ENCODE results near the gene TANC1.

TANC1 gene

GRCh38 chr2:159064446-159065301, 96.2 kb downstream of the TANC1 start:
- Histone ChIP-seq H3K36me3 (ENCODE audit: control insufficient read depth in 5 of 5, insufficient read depth in 5 of 5, low read length in 5 of 5) (peaks cover 0 to 4% (median 0%) of the 10 kb centered on the region in 5 donors), H3K27ac (ENCODE audit: low read depth, low read length) (no peak overlapping the region), H3K27me3 (ENCODE audit: control insufficient read depth in 5 of 5, insufficient read depth in 4 of 5, low read length in 5 of 5) (no peaks in the 10 kb centered on the region), H3K4me3 (ENCODE audit: low read depth in 1 of 5, low read length in 5 of 5) (no peak overlapping the region), H3K9ac (ENCODE audit: low read length in 5 of 5) (no peak overlapping the region), H3K4me1 (ENCODE audit: control insufficient read depth in 5 of 5, insufficient read depth in 5 of 5, low read length in 5 of 5) (peaks cover 0 to 12% (median 10%) of the 10 kb centered on the region in 5 donors), H3K9me3 (ENCODE audit: control insufficient read depth in 5 of 5, low read length in 5 of 5) (no peaks in the 10 kb centered on the region)

- H3K27ac ChIP-seq (ENCODE audit: low read depth, low read length): no peak overlapping the region
- peaks cover 0 to 15% (median 11%) of the 10 kb centered on the region in 5 donors for H3K4me1 ChIP-seq (ENCODE audit: control insufficient read depth in 5 of 5, insufficient read depth in 5 of 5, low read length in 5 of 5)
- no peak overlapping the region for H3K4me3 ChIP-seq (ENCODE audit: low read depth in 1 of 5, low read length in 5 of 5)
- no peak overlapping the region for H3K9ac ChIP-seq (ENCODE audit: low read length in 5 of 5)
- no peaks in the 10 kb centered on the region for H3K9me3 ChIP-seq (ENCODE audit: control insufficient read depth in 5 of 5, low read length in 5 of 5)
- H3K27me3 ChIP-seq (ENCODE audit: control insufficient read depth in 5 of 5, insufficient read depth in 4 of 5, low read length in 5 of 5): no peaks in the 10 kb centered on the region
- H3K36me3 ChIP-seq (ENCODE audit: control insufficient read depth in 5 of 5, insufficient read depth in 5 of 5, low read length in 5 of 5): peaks cover 0 to 4% (median 0%) of the 10 kb centered on the region in 5 donors
These were observed 96.9 kb downstream of the TANC1 start for GRCh38 chr2:159065313-159065712.

- no peak overlapping the region for H3K27ac ChIP-seq (ENCODE audit: low read depth, low read length)
- H3K4me1 ChIP-seq (ENCODE audit: control insufficient read depth in 5 of 5, insufficient read depth in 5 of 5, low read length in 5 of 5): peaks cover 0 to 15% (median 11%) of the 10 kb centered on the region in 5 donors
- no peaks in the 10 kb centered on the region for H3K9me3 ChIP-seq (ENCODE audit: control insufficient read depth in 5 of 5, low read length in 5 of 5)
- peaks cover 0 to 4% (median 0%) of the 10 kb centered on the region in 5 donors for H3K36me3 ChIP-seq (ENCODE audit: control insufficient read depth in 5 of 5, insufficient read depth in 5 of 5, low read length in 5 of 5)
- no peak overlapping the region for H3K4me3 ChIP-seq (ENCODE audit: low read depth in 1 of 5, low read length in 5 of 5)
- no peak overlapping the region for H3K9ac ChIP-seq (ENCODE audit: low read length in 5 of 5)
- H3K27me3 ChIP-seq (ENCODE audit: control insufficient read depth in 5 of 5, insufficient read depth in 4 of 5, low read length in 5 of 5): no peaks in the 10 kb centered on the region
These were observed 97.5 kb downstream of the TANC1 start for GRCh38 chr2:159065891-159066290.

- Histone ChIP-seq H3K27ac (ENCODE audit: low read depth, low read length) (no peak overlapping the region), H3K27me3 (ENCODE audit: control insufficient read depth in 5 of 5, insufficient read depth in 4 of 5, low read length in 5 of 5) (no peaks in the 10 kb centered on the region), H3K4me3 (ENCODE audit: low read depth in 1 of 5, low read length in 5 of 5) (no peak overlapping the region), H3K9ac (ENCODE audit: low read length in 5 of 5) (no peak overlapping the region), H3K36me3 (ENCODE audit: control insufficient read depth in 5 of 5, insufficient read depth in 5 of 5, low read length in 5 of 5) (peaks cover 0 to 4% (median 0%) of the 10 kb centered on the region in 5 donors), H3K9me3 (ENCODE audit: control insufficient read depth in 5 of 5, low read length in 5 of 5) (no peaks in the 10 kb centered on the region), H3K4me1 (ENCODE audit: control insufficient read depth in 5 of 5, insufficient read depth in 5 of 5, low read length in 5 of 5) (peaks cover 0 to 18% (median 12%) of the 10 kb centered on the region in 5 donors)
These were observed 98.2 kb downstream of the TANC1 start for GRCh38 chr2:159066541-159067156.

GRCh38 chr2:159067971-159068370, 99.5 kb downstream of the TANC1 start:
- Histone ChIP-seq H3K36me3 (ENCODE audit: control insufficient read depth in 5 of 5, insufficient read depth in 5 of 5, low read length in 5 of 5) (peaks cover 0 to 4% (median 0%) of the 10 kb centered on the region in 5 donors), H3K27ac (ENCODE audit: low read depth, low read length) (no peak overlapping the region)

GRCh38 chr2:159069229-159069628, 100.8 kb downstream of the TANC1 start:
- Histone ChIP-seq H3K36me3 (ENCODE audit: control insufficient read depth in 5 of 5, insufficient read depth in 5 of 5, low read length in 5 of 5) (peaks cover 0 to 4% (median 0%) of the 10 kb centered on the region in 5 donors), H3K4me3 (ENCODE audit: low read depth in 1 of 5, low read length in 5 of 5) (no peak overlapping the region), H3K9ac (ENCODE audit: low read length in 5 of 5) (no peak overlapping the region), H3K27me3 (ENCODE audit: control insufficient read depth in 5 of 5, insufficient read depth in 4 of 5, low read length in 5 of 5) (no peaks in the 10 kb centered on the region), H3K4me1 (ENCODE audit: control insufficient read depth in 5 of 5, insufficient read depth in 5 of 5, low read length in 5 of 5) (peaks cover 0 to 28% (median 18%) of the 10 kb centered on the region in 5 donors), H3K27ac (ENCODE audit: low read depth, low read length) (peak overlapping the region; percentile 45), H3K9me3 (ENCODE audit: control insufficient read depth in 5 of 5, low read length in 5 of 5) (no peaks in the 10 kb centered on the region)

More at GRCh38 chr2:159067971-159068370, 99.5 kb downstream of the TANC1 start:
- Histone ChIP-seq H3K9me3 (ENCODE audit: control insufficient read depth in 5 of 5, low read length in 5 of 5) (no peaks in the 10 kb centered on the region), H3K9ac (ENCODE audit: low read length in 5 of 5) (no peak overlapping the region), H3K27me3 (ENCODE audit: control insufficient read depth in 5 of 5, insufficient read depth in 4 of 5, low read length in 5 of 5) (no peaks in the 10 kb centered on the region), H3K4me1 (ENCODE audit: control insufficient read depth in 5 of 5, insufficient read depth in 5 of 5, low read length in 5 of 5) (peaks cover 0 to 25% (median 15%) of the 10 kb centered on the region in 5 donors), H3K4me3 (ENCODE audit: low read depth in 1 of 5, low read length in 5 of 5) (no peak overlapping the region)

- Histone ChIP-seq H3K27me3 (ENCODE audit: control insufficient read depth in 5 of 5, insufficient read depth in 4 of 5, low read length in 5 of 5) (no peaks in the 10 kb centered on the region), H3K36me3 (ENCODE audit: control insufficient read depth in 5 of 5, insufficient read depth in 5 of 5, low read length in 5 of 5) (peaks cover 0 to 4% (median 0%) of the 10 kb centered on the region in 5 donors), H3K9me3 (ENCODE audit: control insufficient read depth in 5 of 5, low read length in 5 of 5) (no peaks in the 10 kb centered on the region), H3K4me3 (ENCODE audit: low read depth in 1 of 5, low read length in 5 of 5) (no peak overlapping the region), H3K27ac (ENCODE audit: low read depth, low read length) (peak overlapping the region; percentile 45), H3K9ac (ENCODE audit: low read length in 5 of 5) (no peak overlapping the region), H3K4me1 (ENCODE audit: control insufficient read depth in 5 of 5, insufficient read depth in 5 of 5, low read length in 5 of 5) (peaks cover 0 to 28% (median 16%) of the 10 kb centered on the region in 5 donors)
These were observed 101.8 kb downstream of the TANC1 start for GRCh38 chr2:159070235-159070634.

GRCh38 chr2:159071190-159071915, 102.9 kb downstream of the TANC1 start:
- Histone ChIP-seq H3K9me3 (ENCODE audit: control insufficient read depth in 5 of 5, low read length in 5 of 5) (no peaks in the 10 kb centered on the region), H3K36me3 (ENCODE audit: control insufficient read depth in 5 of 5, insufficient read depth in 5 of 5, low read length in 5 of 5) (peaks cover 0 to 4% (median 0%) of the 10 kb centered on the region in 5 donors), H3K4me3 (ENCODE audit: low read depth in 1 of 5, low read length in 5 of 5) (no peak overlapping the region), H3K9ac (ENCODE audit: low read length in 5 of 5) (no peak overlapping the region), H3K27me3 (ENCODE audit: control insufficient read depth in 5 of 5, insufficient read depth in 4 of 5, low read length in 5 of 5) (no peaks in the 10 kb centered on the region), H3K4me1 (ENCODE audit: control insufficient read depth in 5 of 5, insufficient read depth in 5 of 5, low read length in 5 of 5) (peaks cover 0 to 35% (median 21%) of the 10 kb centered on the region in 5 donors), H3K27ac (ENCODE audit: low read depth, low read length) (no peak overlapping the region)

GRCh38 chr2:159072795-159073194, 104.4 kb downstream of the TANC1 start:
- Histone ChIP-seq H3K27ac (ENCODE audit: low read depth, low read length) (peak overlapping the region; percentile 47), H3K4me3 (ENCODE audit: low read depth in 1 of 5, low read length in 5 of 5) (no peak overlapping the region), H3K27me3 (ENCODE audit: control insufficient read depth in 5 of 5, insufficient read depth in 4 of 5, low read length in 5 of 5) (no peaks in the 10 kb centered on the region), H3K36me3 (ENCODE audit: control insufficient read depth in 5 of 5, insufficient read depth in 5 of 5, low read length in 5 of 5) (no peaks in the 10 kb centered on the region), H3K9me3 (ENCODE audit: control insufficient read depth in 5 of 5, low read length in 5 of 5) (no peaks in the 10 kb centered on the region), H3K4me1 (ENCODE audit: control insufficient read depth in 5 of 5, insufficient read depth in 5 of 5, low read length in 5 of 5) (peaks cover 0 to 38% (median 23%) of the 10 kb centered on the region in 5 donors), H3K9ac (ENCODE audit: low read length in 5 of 5) (peak overlapping the region in 1 of 5 donors; percentile 1)
